ENCODE measurements around the gene PFKL. TPM values are rescaled to one million over a fixed set of nuclear protein-coding genes. Genes with fewer than 3 reads are reported as not detected.

PFKL gene
- polyA plus RNA-seq, 4 donors, result 138 to 281 (median 216) TPM

DNA sequence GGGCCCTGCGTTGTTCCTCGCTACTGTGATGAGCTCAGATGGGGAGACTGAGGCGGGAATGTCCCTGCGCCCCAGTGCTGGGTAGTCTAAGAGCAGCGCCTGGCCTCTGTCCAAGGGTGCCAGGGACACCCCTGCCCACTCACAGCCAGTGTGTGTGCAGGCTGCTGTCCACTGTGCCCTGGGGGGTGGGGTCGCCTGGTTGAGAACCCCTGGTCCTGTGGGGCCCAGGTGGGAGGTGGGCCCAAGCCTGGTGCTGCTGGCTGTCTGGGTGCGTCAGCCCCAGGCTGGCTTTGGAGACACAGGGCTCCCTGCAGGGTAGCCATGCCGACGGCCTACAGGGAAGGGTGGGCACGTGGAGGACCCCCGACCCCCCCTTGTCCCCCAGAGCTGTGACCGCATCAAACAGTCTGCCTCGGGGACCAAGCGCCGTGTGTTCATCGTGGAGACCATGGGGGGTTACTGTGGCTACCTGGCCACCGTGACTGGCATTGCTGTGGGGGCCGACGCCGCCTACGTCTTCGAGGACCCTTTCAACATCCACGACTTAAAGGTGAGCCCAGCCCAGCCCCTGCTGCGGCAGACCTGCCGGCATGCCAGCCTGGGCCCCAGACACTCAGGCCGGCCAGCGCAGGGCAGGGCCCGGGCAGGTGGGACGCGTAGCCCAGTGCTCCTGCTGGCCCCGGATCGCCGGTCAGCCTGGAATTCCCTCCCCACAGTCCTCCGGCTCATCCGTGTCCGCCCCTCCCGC, 24.4 kb downstream of the PFKL start:
- DNase-seq, result no peak

GRCh38 chr21:44324854-44325107, 24.9 kb downstream of the PFKL start:
- FAIRE-seq, result no peak
- WGBS, 3 donors, result 93 to 98% (median 97%) methylated on average over 6 to 11 of the region's 11 CpGs
- Histone ChIP-seq H3K36me3 (ENCODE audit: control insufficient read depth in 3 of 3, insufficient read depth in 2 of 3, low read depth in 1 of 3, low read length in 3 of 3) (peaks cover 21 to 94% (median 22%) of the 10 kb centered on the region in 3 donors), H3K27me3 (ENCODE audit: control insufficient read depth in 3 of 3, insufficient read depth in 3 of 3, low read length in 3 of 3) (no peaks in the 10 kb centered on the region), H3K4me1 (ENCODE audit: control insufficient read depth in 3 of 3, insufficient read depth in 2 of 3, low read depth in 1 of 3, low read length in 2 of 3) (no peaks in the 10 kb centered on the region), H3K9me3 (ENCODE audit: control insufficient read depth in 2 of 2, insufficient read depth in 1 of 2, low read depth in 1 of 2, low read length in 1 of 2) (no peaks in the 10 kb centered on the region), H3K27ac (ENCODE audit: low read depth in 1 of 3, low read length in 2 of 3) (no peak overlapping the region), H3K4me3 (ENCODE audit: low read depth in 1 of 3, low read length in 3 of 3) (no peak overlapping the region)
- no peak for DNase-seq

More for the DNA sequence above, 24.4 kb downstream of the PFKL start:
- H3K27ac ChIP-seq (ENCODE audit: low read depth in 1 of 3, low read length in 2 of 3), result no peak overlapping the region
- FAIRE-seq, result no peak
- WGBS, 3 donors, result 94 to 96% (median 95%) methylated on average over 34 to 37 of the region's 37 CpGs
- H3K4me3 ChIP-seq (ENCODE audit: low read depth in 1 of 3, low read length in 3 of 3), result no peak overlapping the region
- H3K9me3 ChIP-seq (ENCODE audit: control insufficient read depth in 2 of 2, insufficient read depth in 1 of 2, low read depth in 1 of 2, low read length in 1 of 2), result no peaks in the 10 kb centered on the region
- peaks cover 21 to 96% (median 23%) of the 10 kb centered on the region in 3 donors for H3K36me3 ChIP-seq (ENCODE audit: control insufficient read depth in 3 of 3, insufficient read depth in 2 of 3, low read depth in 1 of 3, low read length in 3 of 3)
- no peaks in the 10 kb centered on the region for H3K4me1 ChIP-seq (ENCODE audit: control insufficient read depth in 3 of 3, insufficient read depth in 2 of 3, low read depth in 1 of 3, low read length in 2 of 3)
- no peaks in the 10 kb centered on the region for H3K27me3 ChIP-seq (ENCODE audit: control insufficient read depth in 3 of 3, insufficient read depth in 3 of 3, low read length in 3 of 3)

GRCh38 chr21:44325386-44326271, 25.8 kb downstream of the PFKL start:
- H3K27me3 ChIP-seq (ENCODE audit: control insufficient read depth in 3 of 3, insufficient read depth in 3 of 3, low read length in 3 of 3), result no peaks in the 10 kb centered on the region
- no peaks in the 10 kb centered on the region for H3K9me3 ChIP-seq (ENCODE audit: control insufficient read depth in 2 of 2, insufficient read depth in 1 of 2, low read depth in 1 of 2, low read length in 1 of 2)
- H3K4me1 ChIP-seq (ENCODE audit: control insufficient read depth in 3 of 3, insufficient read depth in 2 of 3, low read depth in 1 of 3, low read length in 2 of 3), result no peaks in the 10 kb centered on the region
- H3K27ac ChIP-seq (ENCODE audit: low read depth in 1 of 3, low read length in 2 of 3), result no peak overlapping the region
- no peak overlapping the region for H3K4me3 ChIP-seq (ENCODE audit: low read depth in 1 of 3, low read length in 3 of 3)
- FAIRE-seq (no peak), DNase-seq (no peak)
- H3K36me3 ChIP-seq (ENCODE audit: control insufficient read depth in 3 of 3, insufficient read depth in 2 of 3, low read depth in 1 of 3, low read length in 3 of 3), result peaks cover 18 to 95% (median 19%) of the 10 kb centered on the region in 3 donors
- WGBS, 3 donors, result 84 to 92% (median 90%) methylated on average over 40 to 44 of the region's 44 CpGs

GRCh38 chr21:44326272-44326647, 26.4 kb downstream of the PFKL start:
- H3K4me1 ChIP-seq (ENCODE audit: control insufficient read depth in 3 of 3, insufficient read depth in 2 of 3, low read depth in 1 of 3, low read length in 2 of 3), result no peaks in the 10 kb centered on the region
- no peak for FAIRE-seq
- no peak overlapping the region for H3K27ac ChIP-seq (ENCODE audit: low read depth in 1 of 3, low read length in 2 of 3)
- no peak overlapping the region for H3K4me3 ChIP-seq (ENCODE audit: low read depth in 1 of 3, low read length in 3 of 3)
- WGBS, 3 donors, result 89 to 92% (median 91%) methylated on average over 9 to 13 of the region's 13 CpGs
- peaks cover 13 to 96% (median 18%) of the 10 kb centered on the region in 3 donors for H3K36me3 ChIP-seq (ENCODE audit: control insufficient read depth in 3 of 3, insufficient read depth in 2 of 3, low read depth in 1 of 3, low read length in 3 of 3)
- no peaks in the 10 kb centered on the region for H3K9me3 ChIP-seq (ENCODE audit: control insufficient read depth in 2 of 2, insufficient read depth in 1 of 2, low read depth in 1 of 2, low read length in 1 of 2)
- H3K27me3 ChIP-seq (ENCODE audit: control insufficient read depth in 3 of 3, insufficient read depth in 3 of 3, low read length in 3 of 3), result no peaks in the 10 kb centered on the region
- no peak for DNase-seq

DNA sequence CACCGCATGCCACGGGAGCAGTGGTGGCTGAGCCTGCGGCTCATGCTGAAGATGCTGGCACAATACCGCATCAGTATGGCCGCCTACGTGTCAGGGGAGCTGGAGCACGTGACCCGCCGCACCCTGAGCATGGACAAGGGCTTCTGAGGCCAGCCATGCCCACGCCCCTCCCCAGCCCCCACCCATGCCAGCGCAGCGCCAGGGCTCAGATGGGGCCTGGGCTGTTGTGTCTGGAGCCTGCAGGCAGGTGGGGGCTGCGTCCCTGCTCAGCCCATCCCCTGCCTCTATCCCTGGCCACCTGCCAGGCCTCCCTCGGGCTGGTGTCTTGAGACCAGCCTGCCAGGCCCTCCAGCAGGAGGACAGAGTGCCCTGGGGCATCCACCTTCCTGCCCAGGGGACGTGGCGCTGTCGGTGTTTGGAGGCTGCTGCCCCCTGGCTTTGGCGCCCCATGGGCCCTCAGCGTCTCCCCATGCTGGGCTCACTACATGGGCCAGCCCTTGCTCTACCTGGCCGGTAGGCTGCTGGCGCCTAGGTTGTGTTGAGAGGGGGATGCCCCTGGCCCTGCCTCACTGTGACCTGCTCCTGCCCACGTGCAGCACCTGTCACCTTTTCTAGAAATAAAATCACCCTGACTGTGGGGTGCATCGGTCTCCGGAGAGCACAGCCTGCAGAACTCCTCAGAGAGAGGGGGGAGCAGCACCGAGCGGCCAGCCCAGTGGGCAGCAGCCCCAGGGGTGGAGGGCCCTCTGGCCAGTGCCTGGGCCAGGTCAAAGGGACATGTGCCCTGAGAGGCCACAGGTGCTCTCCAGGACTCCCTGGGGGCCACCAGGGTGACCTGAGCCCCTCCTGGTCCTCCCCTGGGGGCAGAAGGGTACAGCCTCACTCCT, 27.1 kb downstream of the PFKL start:
- FAIRE-seq, result no peak
- no peak for DNase-seq
- Histone ChIP-seq H3K27me3 (ENCODE audit: control insufficient read depth in 3 of 3, insufficient read depth in 3 of 3, low read length in 3 of 3) (no peaks in the 10 kb centered on the region), H3K9me3 (ENCODE audit: control insufficient read depth in 2 of 2, insufficient read depth in 1 of 2, low read depth in 1 of 2, low read length in 1 of 2) (no peaks in the 10 kb centered on the region), H3K4me1 (ENCODE audit: control insufficient read depth in 3 of 3, insufficient read depth in 2 of 3, low read depth in 1 of 3, low read length in 2 of 3) (no peaks in the 10 kb centered on the region), H3K4me3 (ENCODE audit: low read depth in 1 of 3, low read length in 3 of 3) (no peak overlapping the region), H3K27ac (ENCODE audit: low read depth in 1 of 3, low read length in 2 of 3) (no peak overlapping the region), H3K36me3 (ENCODE audit: control insufficient read depth in 3 of 3, insufficient read depth in 2 of 3, low read depth in 1 of 3, low read length in 3 of 3) (peaks cover 8 to 96% (median 14%) of the 10 kb centered on the region in 3 donors)
- WGBS, 3 donors, result 83 to 85% (median 83%) methylated on average over 25 to 26 of the region's 26 CpGs

DNA sequence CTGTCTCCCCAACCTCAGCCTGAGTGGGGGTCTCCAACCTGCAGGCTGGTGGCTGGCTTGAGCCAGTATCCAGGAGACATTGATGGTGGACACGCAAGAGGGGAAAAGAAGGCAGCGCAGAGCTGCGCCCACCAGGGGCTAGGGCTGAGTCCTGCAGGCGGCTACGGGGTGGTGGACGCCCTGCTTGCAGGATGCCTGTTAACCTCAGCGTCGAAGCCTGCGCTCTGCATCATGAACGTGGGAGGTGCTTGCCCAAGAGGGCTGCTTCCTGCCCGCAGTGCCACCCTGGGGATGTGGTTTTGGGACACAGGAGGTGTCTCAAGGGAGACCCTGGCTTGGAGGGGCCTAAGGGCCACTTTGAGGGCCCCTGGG, 27.7 kb downstream of the PFKL start:
- H3K36me3 ChIP-seq (ENCODE audit: control insufficient read depth in 3 of 3, insufficient read depth in 2 of 3, low read depth in 1 of 3, low read length in 3 of 3), result peaks cover 8 to 95% (median 12%) of the 10 kb centered on the region in 3 donors
- no peak for FAIRE-seq
- no peak for DNase-seq

GRCh38 chr21:44328242-44328895, 28.5 kb downstream of the PFKL start:
- FAIRE-seq, result no peak
- WGBS, 3 donors, result 57 to 80% (median 71%) methylated on average over 25 of the region's 25 CpGs
- H3K4me1 ChIP-seq (ENCODE audit: control insufficient read depth in 3 of 3, insufficient read depth in 2 of 3, low read depth in 1 of 3, low read length in 2 of 3), result no peaks in the 10 kb centered on the region
- no peaks in the 10 kb centered on the region for H3K9me3 ChIP-seq (ENCODE audit: control insufficient read depth in 2 of 2, insufficient read depth in 1 of 2, low read depth in 1 of 2, low read length in 1 of 2)
- H3K4me3 ChIP-seq (ENCODE audit: low read depth in 1 of 3, low read length in 3 of 3), result no peak overlapping the region
- H3K27me3 ChIP-seq (ENCODE audit: control insufficient read depth in 3 of 3, insufficient read depth in 3 of 3, low read length in 3 of 3), result no peaks in the 10 kb centered on the region
- no peak for DNase-seq
- H3K27ac ChIP-seq (ENCODE audit: low read depth in 1 of 3, low read length in 2 of 3), result no peak overlapping the region
- H3K36me3 ChIP-seq (ENCODE audit: control insufficient read depth in 3 of 3, insufficient read depth in 2 of 3, low read depth in 1 of 3, low read length in 3 of 3), result peaks cover 7 to 93% (median 8%) of the 10 kb centered on the region in 3 donors

More for the DNA sequence above, 27.7 kb downstream of the PFKL start:
- Histone ChIP-seq H3K4me3 (ENCODE audit: low read depth in 1 of 3, low read length in 3 of 3) (no peak overlapping the region), H3K27ac (ENCODE audit: low read depth in 1 of 3, low read length in 2 of 3) (no peak overlapping the region), H3K9me3 (ENCODE audit: control insufficient read depth in 2 of 2, insufficient read depth in 1 of 2, low read depth in 1 of 2, low read length in 1 of 2) (no peaks in the 10 kb centered on the region), H3K4me1 (ENCODE audit: control insufficient read depth in 3 of 3, insufficient read depth in 2 of 3, low read depth in 1 of 3, low read length in 2 of 3) (no peaks in the 10 kb centered on the region), H3K27me3 (ENCODE audit: control insufficient read depth in 3 of 3, insufficient read depth in 3 of 3, low read length in 3 of 3) (no peaks in the 10 kb centered on the region)
- WGBS, 3 donors, result 86 to 91% (median 89%) methylated on average over 11 of the region's 11 CpGs

All from small intestine (tissue), 7 donors.